ENCODE data around the gene IPMK. TPM values are rescaled to one million over a fixed set of nuclear protein-coding genes. Genes with fewer than 3 reads are reported as not detected.

The IPMK gene
- total and polyA plus RNA-seq, 4 donors: 0.87 to 8.1 (median 3.7) TPM

DNA sequence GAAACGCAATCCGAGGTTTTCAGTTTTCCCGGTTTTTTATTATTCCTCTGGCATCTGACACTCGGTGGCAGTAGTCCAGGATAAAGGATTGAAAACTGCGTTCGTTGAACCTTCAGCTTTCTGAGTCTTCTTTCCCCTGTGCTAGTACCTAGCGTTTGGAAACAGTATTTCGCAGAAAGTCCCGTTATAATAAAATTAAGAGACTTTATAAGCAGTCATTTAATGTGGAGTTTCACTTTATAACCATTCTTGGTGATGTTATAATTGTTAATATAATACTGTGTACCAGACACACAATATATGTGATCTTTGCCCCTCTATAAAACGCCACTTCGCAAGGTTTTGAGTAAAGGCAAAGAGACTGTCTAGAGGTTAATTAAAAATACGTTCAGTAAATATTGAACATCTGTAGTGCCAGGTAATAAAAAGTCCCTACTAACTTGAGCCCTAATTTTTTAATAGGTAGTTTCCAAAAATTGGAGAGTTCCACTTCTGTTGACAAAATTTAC is 2.1 kb upstream of the IPMK start:
- DNase-seq: no peak
- H3K27ac ChIP-seq (ENCODE audit: low read depth in 1 of 2, low read length in 2 of 2): peak overlapping the region in 1 of 2 donors; percentile 68
- peaks cover 0 to 3% of the 10 kb centered on the region in 2 donors for H3K4me1 ChIP-seq (ENCODE audit: control insufficient read depth in 1 of 2, insufficient read depth in 2 of 2, low read length in 2 of 2)
- no peaks in the 10 kb centered on the region for H3K27me3 ChIP-seq (ENCODE audit: control insufficient read depth in 1 of 2, insufficient read depth in 2 of 2, low read length in 1 of 2)
- H3K36me3 ChIP-seq (ENCODE audit: control insufficient read depth in 1 of 2, insufficient read depth in 2 of 2, low read length in 1 of 2): no peaks in the 10 kb centered on the region
- no peak for ATAC-seq (ENCODE audit: low FRiP score)
- WGBS, 2 donors: 17 to 20% methylated on average over 12 of the region's 12 CpGs
- H3K4me3 ChIP-seq (ENCODE audit: low read length in 2 of 2): peak overlapping the region; percentile 34 to 82
- intact Hi-C loops (cut with DNase I): no loop called here
- no peaks in the 10 kb centered on the region for H3K9me3 ChIP-seq (ENCODE audit: control insufficient read depth, low read length)

DNA sequence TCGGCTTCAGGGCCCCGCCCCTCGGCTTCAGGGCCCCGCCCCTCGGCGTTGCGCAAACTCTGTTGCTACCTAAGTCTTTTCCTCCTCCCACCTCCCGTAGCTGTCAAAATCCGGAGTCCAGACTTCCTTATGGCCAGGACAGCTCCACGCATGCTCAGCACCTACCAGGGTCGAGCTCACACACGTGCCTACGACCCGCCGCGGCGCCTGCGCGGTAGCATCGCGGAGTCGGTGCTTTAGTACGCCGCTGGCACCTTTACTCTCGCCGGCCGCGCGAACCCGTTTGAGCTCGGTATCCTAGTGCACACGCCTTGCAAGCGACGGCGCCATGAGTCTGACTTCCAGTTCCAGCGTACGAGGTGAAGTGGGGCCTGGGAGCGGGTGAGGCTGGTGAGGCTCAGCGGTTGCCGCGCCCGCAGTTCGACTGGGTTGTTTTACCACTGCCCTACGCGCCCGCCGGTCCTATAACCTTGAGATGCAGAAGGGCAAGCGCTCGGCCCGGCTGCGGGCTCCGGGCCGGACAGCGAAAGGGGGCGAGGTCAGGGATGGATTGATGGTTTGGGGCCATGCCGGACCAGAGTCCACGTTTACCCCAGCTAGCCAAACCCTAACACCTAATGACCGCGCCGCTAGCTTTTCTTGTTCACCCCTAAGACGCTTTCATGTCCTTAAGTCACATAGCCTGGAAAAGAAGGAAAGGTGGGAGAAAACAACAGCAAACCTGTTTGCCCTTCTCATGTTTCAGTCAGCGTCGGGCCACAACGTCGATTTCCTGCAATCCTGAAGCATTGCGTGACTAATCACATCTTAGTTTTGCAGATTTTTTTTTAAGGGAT is 1.5 kb upstream of the IPMK start, which contains the start of gene CISD1:
Gene CISD1, plus strand, starts transcription at position 217 of the 836 bp plus-strand sequence. Its CDS starts 112 bp downstream, at position 329.
- ATAC-seq (ENCODE audit: low FRiP score) (peak; percentile 96), DNase-seq (peak; percentile 97 to 98)
- Histone ChIP-seq H3K9me3 (ENCODE audit: control insufficient read depth, low read length) (no peaks in the 10 kb centered on the region), H3K4me1 (ENCODE audit: control insufficient read depth in 1 of 2, insufficient read depth in 2 of 2, low read length in 2 of 2) (no peaks in the 10 kb centered on the region), H3K27me3 (ENCODE audit: control insufficient read depth in 1 of 2, insufficient read depth in 2 of 2, low read length in 1 of 2) (no peaks in the 10 kb centered on the region), H3K4me3 (ENCODE audit: low read length in 2 of 2) (peak within 1 kb of the TSS; percentile 71 to 82), H3K36me3 (ENCODE audit: control insufficient read depth in 1 of 2, insufficient read depth in 2 of 2, low read length in 1 of 2) (no peaks in the 10 kb centered on the region), H3K27ac (ENCODE audit: low read depth in 1 of 2, low read length in 2 of 2) (peak within 1 kb of the TSS; percentile 68 to 96)
- 0 to 1% methylated on average over 60 to 66 of the region's 66 CpGs for WGBS, 2 donors
- intact Hi-C loops (cut with DNase I): no loop called here

DNA sequence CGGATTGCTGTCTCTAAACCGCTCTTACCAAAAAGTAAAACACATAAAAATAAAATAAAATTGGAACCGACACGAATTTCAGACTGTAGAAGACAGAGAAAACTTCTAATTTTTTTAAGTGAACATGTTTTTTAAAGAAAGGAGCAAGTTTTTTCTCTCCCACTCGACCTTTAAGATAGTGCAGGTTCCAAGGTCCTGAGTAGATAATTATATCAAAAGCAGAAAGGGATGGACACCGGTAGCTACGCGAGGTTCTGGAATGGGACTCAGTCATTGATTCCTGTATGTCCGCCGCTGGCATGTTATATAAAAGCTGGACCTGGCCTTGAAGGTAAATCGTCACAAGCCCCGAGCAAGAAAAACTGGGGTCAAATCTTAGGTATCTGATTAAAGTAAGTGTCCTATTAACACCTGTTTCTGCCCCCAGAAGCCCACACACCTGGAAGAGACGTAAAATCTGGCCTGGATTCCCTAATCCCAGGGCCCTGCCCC is 806 bp upstream of the IPMK start:
- H3K27ac ChIP-seq (ENCODE audit: low read depth in 1 of 2, low read length in 2 of 2): peak overlapping the region; percentile 32 to 96
- H3K9me3 ChIP-seq (ENCODE audit: control insufficient read depth, low read length): no peaks in the 10 kb centered on the region
- WGBS, 2 donors: 1% methylated on average over 13 of the region's 13 CpGs
- no peaks in the 10 kb centered on the region for H3K36me3 ChIP-seq (ENCODE audit: control insufficient read depth in 1 of 2, insufficient read depth in 2 of 2, low read length in 1 of 2)
- no peak for DNase-seq
- peak; percentile 0 for ATAC-seq (ENCODE audit: low FRiP score)
- peak overlapping the region; percentile 70 to 71 for H3K4me3 ChIP-seq (ENCODE audit: low read length in 2 of 2)
- no peaks in the 10 kb centered on the region for H3K4me1 ChIP-seq (ENCODE audit: control insufficient read depth in 1 of 2, insufficient read depth in 2 of 2, low read length in 2 of 2)
- no peaks in the 10 kb centered on the region for H3K27me3 ChIP-seq (ENCODE audit: control insufficient read depth in 1 of 2, insufficient read depth in 2 of 2, low read length in 1 of 2)
- intact Hi-C loops (cut with DNase I): no loop called here

DNA sequence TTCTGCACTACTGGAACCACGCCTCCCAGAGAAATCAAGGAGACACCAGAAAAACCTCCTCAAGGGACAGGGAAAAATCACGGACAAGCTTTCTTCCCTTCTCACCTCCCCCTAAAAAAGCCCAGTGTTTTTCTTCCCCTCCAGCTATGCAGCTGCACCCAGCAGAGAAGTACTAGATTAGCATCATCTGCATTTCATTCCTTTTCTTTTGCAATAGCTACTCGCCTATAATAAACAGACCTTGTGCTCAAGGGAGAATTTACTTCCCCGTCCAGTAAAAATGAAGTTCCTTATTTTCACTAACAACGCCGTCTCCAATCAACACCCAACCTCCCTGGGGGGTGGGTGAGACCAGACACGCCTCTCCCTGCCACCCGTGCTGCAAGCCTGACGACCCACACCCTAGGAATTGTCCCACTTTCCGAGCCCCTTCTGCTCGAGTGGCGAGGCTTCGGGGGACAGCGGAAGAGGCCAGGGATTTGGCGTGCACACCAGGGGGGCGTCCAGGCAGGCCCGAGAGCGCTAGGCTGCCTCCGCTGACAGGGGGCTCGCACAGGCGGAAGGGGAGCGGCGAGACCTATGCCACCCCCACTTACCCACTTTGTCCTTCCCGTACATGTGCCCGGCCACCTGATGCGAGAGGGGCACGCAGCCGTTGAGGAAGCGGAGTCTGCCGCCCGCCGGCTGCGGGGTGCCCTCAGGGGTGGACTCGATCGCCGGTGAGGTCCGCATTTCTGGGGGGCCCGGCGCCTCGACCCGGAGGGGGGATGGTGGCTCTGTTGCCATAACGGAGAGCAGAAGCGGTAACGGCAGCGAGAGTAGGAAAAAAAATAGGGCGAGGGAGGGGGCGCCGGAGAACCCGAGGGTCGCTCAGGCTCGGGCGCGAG is 625 bp downstream of the IPMK start:
- Histone ChIP-seq H3K27ac (ENCODE audit: low read depth in 1 of 2, low read length in 2 of 2) (peak overlapping the region in 1 of 2 donors; percentile 58), H3K36me3 (ENCODE audit: control insufficient read depth in 1 of 2, insufficient read depth in 2 of 2, low read length in 1 of 2) (no peaks in the 10 kb centered on the region), H3K4me3 (ENCODE audit: low read length in 2 of 2) (peak overlapping the region; percentile 4 to 71), H3K9me3 (ENCODE audit: control insufficient read depth, low read length) (no peaks in the 10 kb centered on the region), H3K4me1 (ENCODE audit: control insufficient read depth in 1 of 2, insufficient read depth in 2 of 2, low read length in 2 of 2) (no peaks in the 10 kb centered on the region), H3K27me3 (ENCODE audit: control insufficient read depth in 1 of 2, insufficient read depth in 2 of 2, low read length in 1 of 2) (no peaks in the 10 kb centered on the region)
- intact Hi-C loops (cut with DNase I): loop anchor here in 1 of 2 donors (2.0 kb wide), 1 partner anchor 68 kb away; the partner anchor contains the start of gene UBE2D1
- DNase-seq: peak; percentile 82 to 83
- WGBS, 2 donors: 0 to 2% methylated on average over 44 to 53 of the region's 53 CpGs
- peak; percentile 35 for ATAC-seq (ENCODE audit: low FRiP score)

DNA sequence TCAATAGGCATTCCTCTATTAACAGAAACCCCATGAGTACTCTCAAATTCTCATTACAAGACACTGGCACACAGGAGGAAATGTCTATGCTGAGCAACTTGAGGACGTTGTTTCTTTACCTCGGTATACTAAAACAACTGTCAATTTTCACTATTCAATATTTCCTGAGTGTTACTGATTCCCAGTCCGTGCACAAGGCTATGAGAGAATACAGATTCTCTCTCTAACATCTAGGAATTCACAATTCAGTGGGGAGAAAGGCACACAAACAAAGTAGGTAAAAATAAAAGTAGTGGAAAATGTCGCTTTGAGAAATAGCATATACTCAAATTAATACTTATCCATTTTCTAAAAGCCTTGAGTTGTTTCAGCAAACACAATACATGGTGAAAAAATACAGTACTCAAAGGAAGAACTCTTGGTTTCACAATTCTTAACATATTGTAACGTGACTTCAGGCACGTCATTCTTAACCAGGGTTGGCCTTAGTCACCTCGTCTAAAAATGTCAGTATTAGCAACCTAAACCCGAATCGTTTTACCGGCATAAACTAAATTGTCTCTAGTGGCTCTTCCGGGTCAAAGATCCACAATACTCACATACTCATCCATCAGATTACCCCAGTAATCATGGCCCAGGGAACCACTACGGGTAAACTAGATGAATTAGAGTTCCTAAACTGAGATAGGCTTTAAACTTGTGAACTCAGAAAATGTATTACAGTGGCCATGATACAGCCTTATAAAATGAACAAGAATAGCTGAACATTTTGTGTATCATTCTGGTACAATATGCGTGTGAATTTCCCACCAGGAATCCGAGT is 1.5 kb downstream of the IPMK start:
- no peak for ATAC-seq (ENCODE audit: low FRiP score)

DNA sequence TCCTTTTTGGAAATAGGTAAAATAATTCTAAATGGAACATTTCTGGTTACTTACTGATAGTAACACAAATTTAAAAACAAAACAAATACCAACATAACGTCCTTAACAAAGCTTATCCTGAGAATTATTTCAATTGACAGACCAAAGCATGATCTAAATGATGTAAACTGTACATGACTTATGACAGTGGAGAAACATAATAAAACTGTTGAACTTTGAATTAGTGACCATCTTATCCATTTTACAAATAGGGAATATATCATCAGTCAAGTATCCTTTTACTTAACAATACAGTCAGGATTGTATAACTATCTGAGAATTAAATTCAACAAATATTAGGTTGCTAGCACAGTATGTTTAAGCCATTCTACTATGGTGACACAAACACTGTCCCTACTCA is 2.4 kb downstream of the IPMK start:
- no peak for ATAC-seq (ENCODE audit: low FRiP score)
- Histone ChIP-seq H3K9me3 (ENCODE audit: control insufficient read depth, low read length) (no peaks in the 10 kb centered on the region), H3K27ac (ENCODE audit: low read depth in 1 of 2, low read length in 2 of 2) (no peak overlapping the region), H3K27me3 (ENCODE audit: control insufficient read depth in 1 of 2, insufficient read depth in 2 of 2, low read length in 1 of 2) (no peaks in the 10 kb centered on the region), H3K4me3 (ENCODE audit: low read length in 2 of 2) (no peak overlapping the region), H3K36me3 (ENCODE audit: control insufficient read depth in 1 of 2, insufficient read depth in 2 of 2, low read length in 1 of 2) (no peaks in the 10 kb centered on the region), H3K4me1 (ENCODE audit: control insufficient read depth in 1 of 2, insufficient read depth in 2 of 2, low read length in 2 of 2) (no peaks in the 10 kb centered on the region)
- 63 to 65% methylated on average over 1 of the region's 1 CpG for WGBS, 2 donors
- intact Hi-C loops (cut with DNase I): no loop called here
- no peak for DNase-seq

More for the DNA sequence above, 1.5 kb downstream of the IPMK start:
- 17 to 19% methylated on average over 14 of the region's 14 CpGs for WGBS, 2 donors
- Histone ChIP-seq H3K27me3 (ENCODE audit: control insufficient read depth in 1 of 2, insufficient read depth in 2 of 2, low read length in 1 of 2) (no peaks in the 10 kb centered on the region), H3K36me3 (ENCODE audit: control insufficient read depth in 1 of 2, insufficient read depth in 2 of 2, low read length in 1 of 2) (no peaks in the 10 kb centered on the region), H3K4me3 (ENCODE audit: low read length in 2 of 2) (peak overlapping the region; percentile 4 to 45), H3K27ac (ENCODE audit: low read depth in 1 of 2, low read length in 2 of 2) (peak overlapping the region in 1 of 2 donors; percentile 52), H3K4me1 (ENCODE audit: control insufficient read depth in 1 of 2, insufficient read depth in 2 of 2, low read length in 2 of 2) (no peaks in the 10 kb centered on the region), H3K9me3 (ENCODE audit: control insufficient read depth, low read length) (no peaks in the 10 kb centered on the region)
- DNase-seq: no peak
- intact Hi-C loops (cut with DNase I): loop anchor here in 1 of 2 donors (2.0 kb wide), 1 partner anchor 69 kb away; the partner anchor contains the start of gene UBE2D1

DNA sequence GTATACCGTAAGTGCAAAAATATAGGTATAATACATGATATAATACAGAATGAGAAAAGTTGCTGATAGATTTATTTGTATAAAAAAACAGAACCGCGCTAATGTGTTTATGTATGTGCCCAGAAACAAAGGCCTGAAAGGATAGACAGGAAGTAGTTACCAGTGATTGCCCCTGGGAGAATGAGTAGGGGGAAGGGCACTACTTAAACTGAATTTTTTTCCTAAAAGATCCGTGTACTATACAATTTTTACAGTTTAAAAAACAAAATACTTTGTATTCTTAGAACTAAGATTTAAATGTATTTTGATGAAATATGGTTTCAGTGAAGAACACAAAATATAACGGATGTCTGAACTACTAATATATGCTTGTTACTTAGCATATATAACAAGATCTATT is 2.9 kb downstream of the IPMK start:
- Histone ChIP-seq H3K4me1 (ENCODE audit: control insufficient read depth in 1 of 2, insufficient read depth in 2 of 2, low read length in 2 of 2) (no peaks in the 10 kb centered on the region), H3K9me3 (ENCODE audit: control insufficient read depth, low read length) (no peaks in the 10 kb centered on the region), H3K4me3 (ENCODE audit: low read length in 2 of 2) (no peak overlapping the region), H3K27me3 (ENCODE audit: control insufficient read depth in 1 of 2, insufficient read depth in 2 of 2, low read length in 1 of 2) (no peaks in the 10 kb centered on the region), H3K36me3 (ENCODE audit: control insufficient read depth in 1 of 2, insufficient read depth in 2 of 2, low read length in 1 of 2) (no peaks in the 10 kb centered on the region), H3K27ac (ENCODE audit: low read depth in 1 of 2, low read length in 2 of 2) (no peak overlapping the region)
- 91 to 92% methylated on average over 5 of the region's 5 CpGs for WGBS, 2 donors
- ATAC-seq (ENCODE audit: low FRiP score): no peak
- DNase-seq: no peak
- intact Hi-C loops (cut with DNase I): no loop called here

DNA sequence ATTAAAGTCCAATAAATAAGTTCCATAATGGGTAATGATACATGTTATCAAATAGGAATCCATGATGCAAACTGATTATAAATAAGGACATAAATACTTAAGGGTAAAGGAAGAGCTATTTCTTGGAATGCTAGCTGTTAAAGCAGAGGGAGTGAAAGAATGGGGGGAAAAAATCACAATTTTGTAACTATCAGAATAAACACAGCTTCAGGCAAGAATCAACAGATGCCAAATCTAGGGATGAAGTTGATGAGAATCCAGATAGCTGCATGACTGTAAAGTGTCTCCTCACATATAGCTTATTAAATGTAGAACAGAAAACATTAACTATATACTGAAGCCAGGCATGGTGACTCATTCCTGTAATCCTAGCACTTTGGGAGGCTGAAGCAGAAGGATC is 4.9 kb downstream of the IPMK start:
- Histone ChIP-seq H3K9me3 (ENCODE audit: control insufficient read depth, low read length) (no peaks in the 10 kb centered on the region), H3K27ac (ENCODE audit: low read depth in 1 of 2, low read length in 2 of 2) (no peak overlapping the region), H3K36me3 (ENCODE audit: control insufficient read depth in 1 of 2, insufficient read depth in 2 of 2, low read length in 1 of 2) (no peaks in the 10 kb centered on the region), H3K27me3 (ENCODE audit: control insufficient read depth in 1 of 2, insufficient read depth in 2 of 2, low read length in 1 of 2) (no peaks in the 10 kb centered on the region), H3K4me1 (ENCODE audit: control insufficient read depth in 1 of 2, insufficient read depth in 2 of 2, low read length in 2 of 2) (no peaks in the 10 kb centered on the region), H3K4me3 (ENCODE audit: low read length in 2 of 2) (no peak overlapping the region)
- ATAC-seq (ENCODE audit: low FRiP score) (no peak), DNase-seq (no peak)
- intact Hi-C loops (cut with DNase I): no loop called here

Measured in aorta (tissue), 5 donors.